ELF-1 (cell line): ENCODE data around the gene RCSD1.

ENCODE experiments used
- DNase-seq: peaks from one replicate; pipeline ENCODE4 v3.0.0-alpha.2; 2016; ENCODE audit warnings: low read depth, low spot score

RCSD1 gene

GRCh38 chr1:167746013-167746672 is 116.1 kb downstream of the RCSD1 start:
- DNase-seq = no peak

- no peak for DNase-seq
Measured at GRCh38 chr1:167746988-167747655, 117.1 kb downstream of the RCSD1 start.

DNA sequence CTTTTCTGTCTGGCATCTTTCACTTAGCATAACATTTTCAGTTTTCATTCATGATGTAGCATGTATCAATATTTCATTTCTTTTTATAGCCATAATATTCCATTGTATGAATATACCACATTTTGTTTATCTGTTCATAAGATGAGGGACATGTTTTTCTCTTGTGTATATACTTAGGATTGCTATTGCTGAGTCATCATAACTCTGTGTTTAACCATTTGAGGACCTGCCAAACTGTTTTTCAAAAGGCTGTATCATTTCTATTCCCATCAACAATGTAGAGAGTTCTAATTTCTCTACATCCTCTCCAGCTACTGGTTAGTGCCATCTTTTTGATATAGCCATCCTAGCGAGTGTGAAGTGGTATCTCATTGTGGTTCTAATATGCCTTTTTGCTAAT is 118.0 kb downstream of the RCSD1 start:
- DNase-seq = no peak

- DNase-seq = no peak
Measured at GRCh38 chr1:167748906-167749305, 118.9 kb downstream of the RCSD1 start.

DNA sequence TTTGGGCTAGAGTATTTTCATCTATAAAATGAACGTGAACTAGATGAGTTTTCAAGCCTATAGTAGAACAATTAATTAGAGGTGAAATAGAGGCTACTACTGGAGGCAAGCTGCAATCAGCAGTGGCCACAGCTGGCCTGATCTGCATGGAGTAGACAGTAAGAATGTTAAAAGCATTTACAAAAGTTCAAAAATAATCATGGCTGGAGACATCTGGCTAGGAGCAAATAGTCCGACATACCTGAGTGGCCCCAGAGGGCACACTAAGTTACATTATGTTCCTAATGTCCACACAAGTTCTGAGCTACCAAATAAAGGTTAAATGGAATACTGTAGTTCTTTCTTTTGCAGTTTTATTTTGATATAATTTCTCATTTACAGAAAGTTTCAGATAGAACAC is 119.7 kb downstream of the RCSD1 start:
- no peak for DNase-seq

- no peak for DNase-seq
Measured at GRCh38 chr1:167750641-167751040, 120.6 kb downstream of the RCSD1 start.

- no peak for DNase-seq
Measured at GRCh38 chr1:167751676-167752075, 121.6 kb downstream of the RCSD1 start.

- no peak for DNase-seq
Measured at GRCh38 chr1:167752219-167752985, 122.4 kb downstream of the RCSD1 start.

DNA sequence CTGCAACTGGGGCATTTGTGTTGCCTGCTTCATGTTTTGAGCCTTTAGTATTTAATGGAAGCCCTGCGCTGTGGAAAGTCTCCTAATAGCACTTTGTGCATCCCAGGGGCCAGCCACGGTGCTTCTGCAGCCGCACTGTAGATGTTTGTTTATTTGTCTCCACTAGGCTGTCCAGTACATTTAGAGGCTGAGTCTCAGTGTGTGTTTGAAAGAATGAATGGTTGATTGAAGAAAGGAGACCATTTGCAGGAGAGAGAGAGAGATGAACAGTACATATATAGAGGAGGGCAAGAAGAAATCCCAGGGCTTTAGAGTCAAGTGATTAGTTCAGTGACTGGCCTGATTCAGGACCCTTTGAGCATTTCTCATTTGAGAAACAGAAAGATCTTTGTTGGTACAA is 125.6 kb downstream of the RCSD1 start:
- no peak for DNase-seq
